ENCODE results near the gene YBEY. TPM values are rescaled to one million over a fixed set of nuclear protein-coding genes. Genes with fewer than 3 reads are reported as not detected.
A peak's percentile ranks its signal among the peaks of the same experiment; 100 is the strongest.

Gene YBEY
- total and polyA plus RNA-seq, 4 donors: 7.6 to 32.1 (median 15.1) TPM

- peak overlapping the region; percentile 33 to 42 for H3K27ac ChIP-seq (ENCODE audit: low read depth in 1 of 2, low read length in 1 of 2)
- no peaks in the 10 kb centered on the region for H3K9me3 ChIP-seq (ENCODE audit: control insufficient read depth in 4 of 4, insufficient read depth in 3 of 4, low read length in 3 of 4)
- DNase-seq (peak; percentile 29 to 40 (median 29)), ATAC-seq (ENCODE audit: insufficient read depth, low FRiP score) (no peak)
- TF ChIP-seq CTCF (IDR thresholded peaks at IDR 0.05; ENCODE audit: control extremely low read depth, extremely low read depth): no peak
- H3K4me1 ChIP-seq (ENCODE audit: control insufficient read depth in 5 of 5, insufficient read depth in 5 of 5, low read length in 5 of 5): peaks cover 0 to 16% (median 2%) of the 10 kb centered on the region in 5 donors
- no peaks in the 10 kb centered on the region for H3K27me3 ChIP-seq (ENCODE audit: control insufficient read depth in 3 of 3, insufficient read depth in 3 of 3, low read length in 2 of 3)
- peaks cover 3 to 16% (median 10%) of the 10 kb centered on the region in 4 donors for H3K36me3 ChIP-seq (ENCODE audit: control insufficient read depth in 4 of 4, insufficient read depth in 4 of 4, low read length in 4 of 4)
- no peak overlapping the region for H3K9ac ChIP-seq (ENCODE audit: insufficient read depth in 1 of 2, low read length in 2 of 2)
- 45 to 59% methylated on average over 10 of the region's 10 CpGs for WGBS, 2 donors
- H3K4me3 ChIP-seq: no peak overlapping the region
These were observed 8.6 kb downstream of the YBEY start for GRCh38 chr21:46294647-46295176.

GRCh38 chr21:46295177-46295770, 9.1 kb downstream of the YBEY start:
- no peak for TF ChIP-seq CTCF (IDR thresholded peaks at IDR 0.05; ENCODE audit: control extremely low read depth, extremely low read depth)
- Histone ChIP-seq H3K27ac (ENCODE audit: low read depth in 1 of 2, low read length in 1 of 2) (peak overlapping the region; percentile 5 to 42), H3K4me3 (no peak overlapping the region), H3K4me1 (ENCODE audit: control insufficient read depth in 5 of 5, insufficient read depth in 5 of 5, low read length in 5 of 5) (peaks cover 0 to 16% (median 2%) of the 10 kb centered on the region in 5 donors), H3K27me3 (ENCODE audit: control insufficient read depth in 3 of 3, insufficient read depth in 3 of 3, low read length in 2 of 3) (no peaks in the 10 kb centered on the region), H3K36me3 (ENCODE audit: control insufficient read depth in 4 of 4, insufficient read depth in 4 of 4, low read length in 4 of 4) (peaks cover 3 to 19% (median 10%) of the 10 kb centered on the region in 4 donors), H3K9ac (ENCODE audit: insufficient read depth in 1 of 2, low read length in 2 of 2) (no peak overlapping the region), H3K9me3 (ENCODE audit: control insufficient read depth in 4 of 4, insufficient read depth in 3 of 4, low read length in 3 of 4) (no peaks in the 10 kb centered on the region)
- DNase-seq: peak in 2 of 3 donors; percentile 27 to 37
- WGBS, 2 donors: 54 to 71% methylated on average over 9 of the region's 9 CpGs
- ATAC-seq (ENCODE audit: insufficient read depth, low FRiP score): no peak

- DNase-seq (peak; percentile 39 to 54 (median 48)), ATAC-seq (ENCODE audit: insufficient read depth, low FRiP score) (no peak)
- H3K27ac ChIP-seq (ENCODE audit: low read depth in 1 of 2, low read length in 1 of 2): peak overlapping the region; percentile 26 to 53
- no peaks in the 10 kb centered on the region for H3K27me3 ChIP-seq (ENCODE audit: control insufficient read depth in 3 of 3, insufficient read depth in 3 of 3, low read length in 2 of 3)
- TF ChIP-seq CTCF (IDR thresholded peaks at IDR 0.05; ENCODE audit: control extremely low read depth, extremely low read depth): no peak
- no peaks in the 10 kb centered on the region for H3K9me3 ChIP-seq (ENCODE audit: control insufficient read depth in 4 of 4, insufficient read depth in 3 of 4, low read length in 3 of 4)
- peaks cover 3 to 19% (median 12%) of the 10 kb centered on the region in 4 donors for H3K36me3 ChIP-seq (ENCODE audit: control insufficient read depth in 4 of 4, insufficient read depth in 4 of 4, low read length in 4 of 4)
- peaks cover 0 to 16% (median 2%) of the 10 kb centered on the region in 5 donors for H3K4me1 ChIP-seq (ENCODE audit: control insufficient read depth in 5 of 5, insufficient read depth in 5 of 5, low read length in 5 of 5)
- no peak overlapping the region for H3K4me3 ChIP-seq
- H3K9ac ChIP-seq (ENCODE audit: insufficient read depth in 1 of 2, low read length in 2 of 2): no peak overlapping the region
- 38 to 82% methylated on average over 29 of the region's 29 CpGs for WGBS, 2 donors
These were observed 10.0 kb downstream of the YBEY start for GRCh38 chr21:46295996-46296752.

Data from lung (tissue), 12 donors.